IPS-20b (cell line): ENCODE measurements around the gene MED12L.

Experiments
- H3K27ac ChIP-seq: one replicate; pipeline ENCODE4 v1.5.1; 2013; ENCODE audit warnings: low read length
- H3K27me3 ChIP-seq: 2 replicates; pipeline ENCODE4 v1.6.1; 2013; ENCODE audit warnings: mild to moderate bottlenecking, low read length, inconsistent platforms; ENCODE audit not compliant: insufficient read depth
- H3K36me3 ChIP-seq: 2 replicates; pipeline ENCODE4 v1.6.1; 2013; ENCODE audit warnings: low read depth, mild to moderate bottlenecking, inconsistent platforms, low read length, moderate library complexity; ENCODE audit not compliant: insufficient read depth
- H3K4me1 ChIP-seq: 2 replicates; pipeline ENCODE4 v1.6.1; 2013; ENCODE audit warnings: mild to moderate bottlenecking, control low read depth, inconsistent platforms, low read length, moderate library complexity; ENCODE audit not compliant: insufficient read depth
- H3K4me3 ChIP-seq: 2 replicates; pipeline ENCODE4 v1.5.1; 2013; ENCODE audit warnings: mild to moderate bottlenecking, low read length, inconsistent platforms
- H3K9ac ChIP-seq: 2 replicates; pipeline ENCODE4 v1.6.1; 2013; ENCODE audit warnings: low read depth, mild to moderate bottlenecking, inconsistent platforms, low read length, moderate library complexity
- H3K9me3 ChIP-seq: 2 replicates; pipeline ENCODE4 v1.6.1; 2013; ENCODE audit warnings: mild to moderate bottlenecking, low read depth, low read length, inconsistent platforms; ENCODE audit not compliant: insufficient read depth

MED12L gene

GRCh38 chr3:151423091-151423490, 337.6 kb downstream of the MED12L start:
- no peaks in the 10 kb centered on the region for H3K27me3 ChIP-seq
- no peaks in the 10 kb centered on the region for H3K9me3 ChIP-seq
- peaks cover 2% of the 10 kb centered on the region; the same call in 1 of the 2 replicates for H3K36me3 ChIP-seq
- no peak overlapping the region for H3K27ac ChIP-seq
- no peak overlapping the region for H3K9ac ChIP-seq
- H3K4me3 ChIP-seq: no peak overlapping the region
- H3K4me1 ChIP-seq: peaks cover 14% of the 10 kb centered on the region

GRCh38 chr3:151425627-151426340, 340.3 kb downstream of the MED12L start:
- no peak overlapping the region for H3K27ac ChIP-seq

GRCh38 chr3:151426341-151426657, 340.8 kb downstream of the MED12L start:
- no peak overlapping the region for H3K27ac ChIP-seq
- H3K9ac ChIP-seq: no peak overlapping the region
- H3K4me1 ChIP-seq: peaks cover 14% of the 10 kb centered on the region

More at GRCh38 chr3:151425627-151426340, 340.3 kb downstream of the MED12L start:
- H3K9me3 ChIP-seq: no peaks in the 10 kb centered on the region; the same call in 1 of the 2 replicates
- no peak overlapping the region for H3K4me3 ChIP-seq
- H3K36me3 ChIP-seq: no peaks in the 10 kb centered on the region; the same call in 1 of the 2 replicates
- H3K27me3 ChIP-seq: no peaks in the 10 kb centered on the region
- H3K9ac ChIP-seq: no peak overlapping the region
- H3K4me1 ChIP-seq: peaks cover 14% of the 10 kb centered on the region

GRCh38 chr3:151428386-151428785, 342.9 kb downstream of the MED12L start:
- no peaks in the 10 kb centered on the region; the same call in 1 of the 2 replicates for H3K36me3 ChIP-seq
- no peaks in the 10 kb centered on the region for H3K27me3 ChIP-seq
- H3K27ac ChIP-seq: no peak overlapping the region
- H3K4me3 ChIP-seq: no peak overlapping the region
- H3K9ac ChIP-seq: no peak overlapping the region
- no peaks in the 10 kb centered on the region; the same call in 1 of the 2 replicates for H3K9me3 ChIP-seq
- H3K4me1 ChIP-seq: peaks cover 17% of the 10 kb centered on the region

More at GRCh38 chr3:151426341-151426657, 340.8 kb downstream of the MED12L start:
- Histone ChIP-seq H3K4me3 (no peak overlapping the region), H3K36me3 (no peaks in the 10 kb centered on the region; the same call in 1 of the 2 replicates), H3K27me3 (no peaks in the 10 kb centered on the region), H3K9me3 (no peaks in the 10 kb centered on the region; the same call in 1 of the 2 replicates)

GRCh38 chr3:151430821-151431484, 345.5 kb downstream of the MED12L start:
- H3K4me3 ChIP-seq: no peak overlapping the region
- H3K36me3 ChIP-seq: no peaks in the 10 kb centered on the region; the same call in 1 of the 2 replicates
- H3K9me3 ChIP-seq: no peaks in the 10 kb centered on the region; the same call in 1 of the 2 replicates
- no peaks in the 10 kb centered on the region for H3K27me3 ChIP-seq
- no peak overlapping the region for H3K9ac ChIP-seq
- peaks cover 8% of the 10 kb centered on the region; the same call in 1 of the 2 replicates for H3K4me1 ChIP-seq
- H3K27ac ChIP-seq: no peak overlapping the region

GRCh38 chr3:151431940-151432339, 346.5 kb downstream of the MED12L start:
- Histone ChIP-seq H3K9me3 (no peaks in the 10 kb centered on the region; the same call in 1 of the 2 replicates), H3K9ac (no peak overlapping the region), H3K4me1 (peaks cover 8% of the 10 kb centered on the region; the same call in 1 of the 2 replicates), H3K36me3 (no peaks in the 10 kb centered on the region; the same call in 1 of the 2 replicates), H3K4me3 (no peak overlapping the region), H3K27ac (no peak overlapping the region), H3K27me3 (no peaks in the 10 kb centered on the region)

GRCh38 chr3:151432616-151433372, 347.3 kb downstream of the MED12L start:
- no peak overlapping the region for H3K27ac ChIP-seq
- H3K4me1 ChIP-seq: peaks cover 8% of the 10 kb centered on the region; the same call in 1 of the 2 replicates
- H3K27me3 ChIP-seq: no peaks in the 10 kb centered on the region
- H3K36me3 ChIP-seq: no peaks in the 10 kb centered on the region
- no peaks in the 10 kb centered on the region; the same call in 1 of the 2 replicates for H3K9me3 ChIP-seq
- H3K4me3 ChIP-seq: no peak overlapping the region
- H3K9ac ChIP-seq: no peak overlapping the region

- Histone ChIP-seq H3K9me3 (no peaks in the 10 kb centered on the region; the same call in 1 of the 2 replicates), H3K27me3 (no peaks in the 10 kb centered on the region), H3K4me1 (peaks cover 8% of the 10 kb centered on the region; the same call in 1 of the 2 replicates), H3K9ac (no peak overlapping the region), H3K27ac (no peak overlapping the region), H3K36me3 (no peaks in the 10 kb centered on the region), H3K4me3 (no peak overlapping the region)
Measured at GRCh38 chr3:151434151-151434890, 348.9 kb downstream of the MED12L start.

- Histone ChIP-seq H3K4me1 (peaks cover 13% of the 10 kb centered on the region), H3K27ac (no peak overlapping the region), H3K9ac (no peak overlapping the region), H3K36me3 (no peaks in the 10 kb centered on the region), H3K4me3 (no peak overlapping the region), H3K27me3 (no peaks in the 10 kb centered on the region), H3K9me3 (no peaks in the 10 kb centered on the region)
Measured at GRCh38 chr3:151436675-151437446, 351.4 kb downstream of the MED12L start.

GRCh38 chr3:151437906-151438305, 352.4 kb downstream of the MED12L start:
- Histone ChIP-seq H3K27me3 (no peaks in the 10 kb centered on the region), H3K4me3 (no peak overlapping the region), H3K9me3 (no peaks in the 10 kb centered on the region), H3K9ac (no peak overlapping the region), H3K4me1 (peaks cover 10% of the 10 kb centered on the region), H3K27ac (no peak overlapping the region), H3K36me3 (no peaks in the 10 kb centered on the region)
